HG03060 (cell line): ENCODE measurements around the gene SLC7A1.

Source experiments
- ATAC-seq: cut with Tn5 transposase; IDR thresholded peaks from one replicate; pipeline ENCODE4 v1.9.1; 2021; ENCODE audit warnings: low read depth, moderate number of reproducible peaks; ENCODE audit not compliant: unreplicated experiment

SLC7A1 gene

GRCh38 chr13:29496241-29496712 is 99.2 kb downstream of the SLC7A1 start:
- no peak for ATAC-seq

GRCh38 chr13:29494520-29494919 is 101.0 kb downstream of the SLC7A1 start:
- ATAC-seq, result no peak

GRCh38 chr13:29493796-29494195 is 101.7 kb downstream of the SLC7A1 start:
- ATAC-seq, result no peak

- no peak for ATAC-seq
Measured at GRCh38 chr13:29491248-29491647, 104.2 kb downstream of the SLC7A1 start.

- no peak for ATAC-seq
Measured at GRCh38 chr13:29490561-29490885, 105.0 kb downstream of the SLC7A1 start.

GRCh38 chr13:29489650-29490560 is 105.6 kb downstream of the SLC7A1 start:
- ATAC-seq, result no peak

- ATAC-seq, result no peak
Measured at GRCh38 chr13:29487466-29488454, 107.7 kb downstream of the SLC7A1 start.

GRCh38 chr13:29486551-29486950 is 108.9 kb downstream of the SLC7A1 start:
- ATAC-seq, result no peak

GRCh38 chr13:29484796-29485195 is 110.7 kb downstream of the SLC7A1 start:
- no peak for ATAC-seq

- ATAC-seq, result no peak
Measured at GRCh38 chr13:29484236-29484635, 111.3 kb downstream of the SLC7A1 start.

GRCh38 chr13:29483623-29484022 is 111.9 kb downstream of the SLC7A1 start:
- ATAC-seq, result no peak

- no peak for ATAC-seq
Measured at GRCh38 chr13:29483211-29483610, 112.3 kb downstream of the SLC7A1 start.

GRCh38 chr13:29482504-29482903 is 113.0 kb downstream of the SLC7A1 start:
- no peak for ATAC-seq

- ATAC-seq, result no peak
Measured at GRCh38 chr13:29481603-29482002, 113.9 kb downstream of the SLC7A1 start.

- no peak for ATAC-seq
Measured at GRCh38 chr13:29480893-29481525, 114.5 kb downstream of the SLC7A1 start.

GRCh38 chr13:29479716-29480492 is 115.6 kb downstream of the SLC7A1 start:
- ATAC-seq, result no peak

GRCh38 chr13:29476046-29476445 is 119.4 kb downstream of the SLC7A1 start:
- no peak for ATAC-seq

- no peak for ATAC-seq
Measured at GRCh38 chr13:29474991-29475390, 120.5 kb downstream of the SLC7A1 start.

GRCh38 chr13:29473166-29473565 is 122.3 kb downstream of the SLC7A1 start:
- ATAC-seq, result no peak
